Ovary (tissue), 3 donors: ENCODE measurements around the gene TIMM13.

ENCODE experiments used
- CTCF ChIP-seq, 3 donors: fragments of 450-650 bp in 2 of 3; fragments of 200-600 bp in 1 of 3; IDR thresholded peaks; one replicate each; pipeline versions ENCODE4 v1.5.1 to v1.8.0; 2016 to 2022; ENCODE audit warnings: antibody characterized with exemption in 3 of 3, mild to moderate bottlenecking in 1 of 3
- EP300 ChIP-seq: sonication (generic); formaldehyde crosslinking; IDR thresholded peaks from one replicate; pipeline ENCODE4 v1.6.1; 2017; ENCODE audit warnings: antibody characterized with exemption
- POLR2A ChIP-seq: fragments of 450-650 bp; IDR thresholded peaks from one replicate; pipeline ENCODE4 v1.6.1; 2017; ENCODE audit warnings: antibody characterized with exemption, mild to moderate bottlenecking, moderate library complexity
- donor health status: DM: no; HTN: no; CAD: no.

GRCh38 chr19:2441096-2441752 is 13.8 kb upstream of the TIMM13 start:
- TF ChIP-seq EP300 (no peak), CTCF (IDR thresholded peaks at IDR 0.05) (no peak), POLR2A (no peak)
